Stomach (tissue), 9 donors: ENCODE results near the gene MYD88. TPM values are rescaled to one million over a fixed set of nuclear protein-coding genes. Genes with fewer than 3 reads are reported as not detected.

ENCODE experiments used
- DNase-seq, 2 donors: peaks; one replicate each; pipeline versions ENCODE4 v3.0.0 to v3.0.0-alpha.2; 2013 to 2019
- H3K27ac ChIP-seq, 5 donors: fragments of 200-600 bp in 4 of 5; sonication (generic) in 4 of 5; one replicate each; pipeline ENCODE4 v1.5.1; 2013 to 2019; ENCODE audit warnings: mild to moderate bottlenecking in 1 of 5, moderate library complexity in 1 of 5
- H3K27me3 ChIP-seq, 3 donors: fragments of 200-600 bp; sonication (generic); one replicate each; pipeline ENCODE4 v1.5.1; 2017 to 2019; ENCODE audit warnings: mixed run types in 1 of 3
- H3K36me3 ChIP-seq, 4 donors: fragments of 200-600 bp; sonication (generic); 1 replicate in 3 of 4; 2 replicates in 1 of 4; pipeline ENCODE4 v1.5.1; 2016 to 2019
- H3K4me1 ChIP-seq, 4 donors: fragments of 200-600 bp; sonication (generic); one replicate each; pipeline ENCODE4 v1.5.1; 2016 to 2019
- H3K4me3 ChIP-seq, 4 donors: fragments of 200-600 bp; sonication (generic) in 3 of 4; one replicate each; pipeline ENCODE4 v1.5.1; 2016 to 2019; ENCODE audit warnings: mild to moderate bottlenecking in 1 of 4
- H3K9me3 ChIP-seq, 4 donors: fragments of 200-600 bp; sonication (generic); one replicate each; pipeline ENCODE4 v1.5.1; 2016 to 2019
- CTCF ChIP-seq, 7 experiments: fragments of 450-650 bp in 4 of 7; fragments of 200-600 bp in 3 of 7; sonication (generic) in 3 of 7; IDR thresholded peaks; one replicate each; pipeline ENCODE4 v1.5.1; 2016 to 2019; ENCODE audit warnings: antibody characterized with exemption in 7 of 7, control low read depth in 2 of 7, mild to moderate bottlenecking in 1 of 7
- EP300 ChIP-seq: sonication (generic); formaldehyde crosslinking; IDR thresholded peaks from one replicate; pipeline ENCODE4 v1.6.1; 2017; ENCODE audit warnings: antibody characterized with exemption
- POLR2A ChIP-seq, 4 donors: fragments of 450-650 bp; IDR thresholded peaks; one replicate each; pipeline ENCODE4 v1.6.1; 2016; ENCODE audit warnings: antibody characterized with exemption in 4 of 4, control low read depth in 2 of 4, mild to moderate bottlenecking in 1 of 4, moderate library complexity in 1 of 4
- POLR2AphosphoS5 ChIP-seq, 3 donors: sonication (generic); formaldehyde crosslinking; IDR thresholded peaks; one replicate each; pipeline ENCODE4 v1.6.1; 2016; ENCODE audit warnings: antibody characterized with exemption in 3 of 3
- WGBS, 5 donors: extraction: QIAGEN DNeasy Blood & Tissue Kit in 3 of 5; methylation state at CpG; one replicate each; pipeline versions ENCODE4 v1.1.5 to v1.1.7; 2013 to 2018; 5-methylcytosine and 5-hydroxymethylcytosine counted together
- intact Hi-C: fragments of 100-400 bp; cut with DNase I; formaldehyde crosslinking; loops from one replicate; pipeline ENCODE4 v1.15.1; 2023; ENCODE audit warnings: low total_unique reads
- polyA plus RNA-seq, 3 donors: library from polyadenylated mRNA; stranded (reverse); fragments of 200-250 nt; gene quantifications; one replicate each; pipeline ENCODE4 v1.2.3, GENCODE V29; 2013
- total RNA-seq, 5 donors: library from RNA; depleted of rRNA; stranded (reverse); fragments of >200 nt; gene quantifications; one replicate each; pipeline versions ENCODE4 v1.1.0 to v1.2.3, GENCODE V29; 2014 to 2016
- donor health status: healthy with polysubstance abuse.
- donor health status: Bipolar disorder and iron deficiency.
- donor health status: healthy.

The MYD88 gene
- total and polyA plus RNA-seq, 8 donors, result 9.0 to 67.8 (median 31.9) TPM

- H3K9me3 ChIP-seq, result peaks cover 0 to 5% (median 1%) of the 10 kb centered on the region in 4 donors
- H3K27me3 ChIP-seq, result no peaks in the 10 kb centered on the region
- H3K4me3 ChIP-seq, result no peak overlapping the region
- peak in 1 of 2 donors; percentile 5 for DNase-seq
- H3K4me1 ChIP-seq, result peaks cover 0 to 7% (median 0%) of the 10 kb centered on the region in 4 donors
- intact Hi-C loops, result no loop called here
- WGBS, 5 donors, result 88 to 100% (median 91%) methylated on average over 2 to 6 of the region's 6 CpGs
- TF ChIP-seq POLR2A (IDR thresholded peaks at IDR 0.05) (no peak), POLR2AphosphoS5 (IDR thresholded peaks at IDR 0.05) (no peak), EP300 (no peak), CTCF (IDR thresholded peaks at IDR 0.05) (no peak)
- H3K27ac ChIP-seq, result no peak overlapping the region
- no peaks in the 10 kb centered on the region for H3K36me3 ChIP-seq
Observed at GRCh38 chr3:38110314-38111050, 28.0 kb upstream of the MYD88 start.

- no peak overlapping the region for H3K27ac ChIP-seq
- H3K4me3 ChIP-seq, result no peak overlapping the region
- 91 to 96% (median 94%) methylated on average over 4 of the region's 4 CpGs for WGBS, 5 donors
- no peaks in the 10 kb centered on the region for H3K27me3 ChIP-seq
- peak in 1 of 2 donors; percentile 22 for DNase-seq
- H3K9me3 ChIP-seq, result no peaks in the 10 kb centered on the region
- H3K36me3 ChIP-seq, result no peaks in the 10 kb centered on the region
- TF ChIP-seq CTCF (IDR thresholded peaks at IDR 0.05) (no peak), EP300 (no peak)
- H3K4me1 ChIP-seq, result peaks cover 0 to 7% (median 0%) of the 10 kb centered on the region in 4 donors
- intact Hi-C loops, result no loop called here
Observed at GRCh38 chr3:38111201-38111600, 27.3 kb upstream of the MYD88 start.

GRCh38 chr3:38111696-38112377 is 26.6 kb upstream of the MYD88 start:
- peaks cover 0 to 7% (median 1%) of the 10 kb centered on the region in 4 donors for H3K4me1 ChIP-seq
- WGBS, 5 donors, result 82 to 91% (median 88%) methylated on average over 12 to 16 of the region's 16 CpGs
- H3K27ac ChIP-seq, result no peak overlapping the region
- intact Hi-C loops, result no loop called here
- H3K4me3 ChIP-seq, result no peak overlapping the region
- no peaks in the 10 kb centered on the region for H3K27me3 ChIP-seq
- no peaks in the 10 kb centered on the region for H3K36me3 ChIP-seq
- peak in 1 of 2 donors; percentile 25 for DNase-seq
- H3K9me3 ChIP-seq, result no peaks in the 10 kb centered on the region
- no peak for TF ChIP-seq POLR2A (IDR thresholded peaks at IDR 0.05)
- no peak for TF ChIP-seq CTCF (IDR thresholded peaks at IDR 0.05)
- no peak for TF ChIP-seq POLR2AphosphoS5 (IDR thresholded peaks at IDR 0.05)
- no peak for TF ChIP-seq EP300

- Histone ChIP-seq H3K9me3 (no peaks in the 10 kb centered on the region), H3K36me3 (no peaks in the 10 kb centered on the region), H3K4me1 (peaks cover 2 to 8% (median 4%) of the 10 kb centered on the region in 4 donors), H3K27me3 (no peaks in the 10 kb centered on the region), H3K4me3 (no peak overlapping the region), H3K27ac (no peak overlapping the region)
- no peak for DNase-seq
- intact Hi-C loops, result no loop called here
- WGBS, 5 donors, result 84 to 90% (median 88%) methylated on average over 6 to 7 of the region's 7 CpGs
- TF ChIP-seq POLR2AphosphoS5 (IDR thresholded peaks at IDR 0.05), result no peak
- TF ChIP-seq CTCF (IDR thresholded peaks at IDR 0.05), result no peak
- TF ChIP-seq EP300, result no peak
- no peak for TF ChIP-seq POLR2A (IDR thresholded peaks at IDR 0.05)
Observed at GRCh38 chr3:38112378-38112761, 26.1 kb upstream of the MYD88 start.
